Stimulated activated CD4-positive, alpha-beta T cell treated with anti-CD3 and anti-CD28 coated beads, Interleukin-1b, Interleukin-23, amount 100 ng/mL, for 4 hours (primary cell): ENCODE results near the gene ZSCAN5A.
"Not testable (repeated sequence)": the region's sequence is repeated elsewhere in the genome, so short reads cannot be mapped to it uniquely, and the experiment has no call there.

Source experiments
- DNase-seq, 2 donors: peaks; one replicate each; pipeline ENCODE4 v3.0.0-alpha.2; 2020; ENCODE audit warnings: low read depth in 2 of 2

Gene ZSCAN5A

GRCh38 chr19:56210036-56210435, 104.6 kb downstream of the ZSCAN5A start:
- DNase-seq, result not testable (repeated sequence)

DNA sequence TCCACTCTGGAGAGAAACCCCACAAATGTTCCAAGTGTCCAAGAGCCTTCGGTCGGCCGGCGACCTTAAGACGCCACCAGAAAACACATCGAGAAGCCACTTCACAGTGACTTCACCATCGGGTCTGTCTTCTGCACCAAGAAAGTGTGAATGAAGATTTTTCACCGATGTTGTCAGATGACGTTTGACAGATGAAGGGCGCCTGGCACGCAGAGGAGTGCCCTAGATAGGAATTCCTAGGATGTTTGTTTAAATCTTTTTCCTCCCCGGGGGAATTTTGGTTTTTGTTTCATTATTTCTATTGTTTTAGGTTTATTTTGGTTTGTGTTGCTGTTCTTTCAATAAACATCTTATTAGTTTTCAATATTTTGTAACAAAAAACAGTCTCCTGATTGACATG, 105.5 kb downstream of the ZSCAN5A start:
- no peak for DNase-seq

GRCh38 chr19:56207581-56207980, 107.1 kb downstream of the ZSCAN5A start:
- not testable (repeated sequence) for DNase-seq

- no peak for DNase-seq
Measured at GRCh38 chr19:56201973-56202372, 112.7 kb downstream of the ZSCAN5A start, which contains the start of gene ZSCAN5C. Gene ZSCAN5C (plus strand): TSS chr19:56202273. CDS start chr19:56205914, 3,641 bp downstream.

- no peak for DNase-seq
Measured at GRCh38 chr19:56199687-56200086, 115.0 kb downstream of the ZSCAN5A start.

- DNase-seq, result not testable (repeated sequence)
Measured at GRCh38 chr19:56197646-56198045, 117.0 kb downstream of the ZSCAN5A start, which contains the start of gene ZSCAN5B. Gene ZSCAN5B (minus strand): TSS chr19:56197783. CDS start chr19:56193052, 4,731 bp downstream.

GRCh38 chr19:56193981-56194640, 120.5 kb downstream of the ZSCAN5A start:
- DNase-seq, result no peak

DNA sequence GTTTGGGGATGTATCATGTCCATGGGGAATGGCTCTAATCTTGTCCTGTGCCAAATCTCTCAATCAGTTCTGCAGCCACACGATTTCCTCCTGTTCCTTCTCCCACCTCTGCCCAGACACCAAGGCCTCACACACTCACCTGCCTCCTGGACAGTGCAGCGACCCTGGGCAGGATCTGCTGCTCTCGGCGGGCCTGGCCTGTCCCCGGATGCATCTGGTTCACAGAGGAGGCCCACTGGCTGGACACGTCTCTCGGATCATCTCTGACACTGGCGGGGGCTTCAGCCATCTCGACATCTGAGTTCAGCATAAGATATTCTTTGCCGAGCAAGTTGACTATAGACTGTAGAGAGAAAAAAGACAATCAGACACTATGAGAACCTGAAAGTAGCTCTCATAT, 122.9 kb downstream of the ZSCAN5A start:
- DNase-seq, result no peak

DNA sequence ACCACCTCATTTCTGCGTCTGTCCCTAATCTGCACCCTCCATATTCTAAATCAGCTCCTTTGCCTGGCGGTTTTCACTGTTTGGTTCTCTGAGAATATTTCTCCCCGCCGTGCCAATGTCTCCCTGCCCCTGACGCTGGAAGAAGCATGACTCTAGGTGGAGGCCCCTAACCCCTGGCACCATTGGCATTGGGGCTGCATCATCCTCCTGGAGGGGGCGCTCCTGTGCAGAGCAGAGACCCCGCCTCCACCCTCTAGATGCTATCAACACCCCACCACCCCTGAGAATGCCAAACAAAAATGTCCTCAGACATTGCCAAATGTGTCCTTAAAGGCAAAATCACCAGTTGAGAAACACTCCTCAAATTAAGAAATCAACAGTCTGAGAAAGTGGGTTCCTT, 123.5 kb downstream of the ZSCAN5A start:
- no peak for DNase-seq

DNA sequence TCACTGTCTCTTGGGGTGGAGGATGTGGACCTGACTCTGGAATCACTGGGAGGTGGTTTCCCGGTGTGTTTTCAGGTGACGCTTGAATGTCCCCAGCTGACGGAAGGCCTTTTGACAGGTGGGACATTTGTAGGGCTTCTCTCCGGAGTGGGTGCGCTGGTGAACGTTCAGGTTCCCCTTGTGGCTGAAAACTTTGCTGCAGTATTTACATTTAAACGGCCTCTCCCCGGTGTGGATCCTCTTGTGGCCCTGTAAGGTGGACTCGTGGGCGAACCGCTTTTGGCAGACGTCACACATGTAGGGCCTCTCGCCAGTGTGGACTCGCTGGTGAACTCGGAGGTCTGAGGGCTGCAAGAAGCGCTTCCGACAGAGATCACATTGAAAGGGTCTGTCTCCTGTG, 124.9 kb downstream of the ZSCAN5A start:
- no peak for DNase-seq

DNA sequence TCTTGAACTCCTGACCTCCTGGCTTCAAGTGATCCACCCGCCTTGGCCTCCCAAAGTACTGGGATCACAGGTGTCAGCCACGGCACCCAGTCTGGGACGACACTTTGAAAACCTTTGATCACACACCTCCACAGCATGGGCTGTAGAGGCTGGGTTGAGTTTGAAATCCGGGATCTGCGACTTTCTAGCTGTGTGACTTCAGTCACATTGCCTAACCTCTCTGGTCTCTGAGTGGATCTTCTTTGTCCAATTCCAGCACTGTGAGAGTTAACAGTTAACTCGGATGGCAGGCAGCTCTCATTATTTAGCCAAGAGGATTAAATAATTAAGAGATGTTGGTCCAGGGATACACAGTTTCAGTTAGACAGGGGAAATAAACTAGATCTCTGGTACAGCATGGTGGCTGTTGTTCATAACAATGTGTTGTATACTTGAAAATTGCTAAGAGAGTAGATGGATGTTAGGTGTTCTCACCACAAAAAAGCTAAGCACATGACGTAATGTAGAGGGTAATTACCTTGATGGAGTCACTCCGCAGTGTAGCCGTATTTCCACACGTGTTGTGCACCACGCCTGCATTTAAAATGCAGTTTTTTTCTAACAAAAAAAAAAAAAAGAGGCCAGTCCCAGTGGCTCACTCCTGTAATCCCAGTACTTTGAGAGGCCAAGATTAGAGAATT, 136.9 kb downstream of the ZSCAN5A start:
- no peak for DNase-seq

DNA sequence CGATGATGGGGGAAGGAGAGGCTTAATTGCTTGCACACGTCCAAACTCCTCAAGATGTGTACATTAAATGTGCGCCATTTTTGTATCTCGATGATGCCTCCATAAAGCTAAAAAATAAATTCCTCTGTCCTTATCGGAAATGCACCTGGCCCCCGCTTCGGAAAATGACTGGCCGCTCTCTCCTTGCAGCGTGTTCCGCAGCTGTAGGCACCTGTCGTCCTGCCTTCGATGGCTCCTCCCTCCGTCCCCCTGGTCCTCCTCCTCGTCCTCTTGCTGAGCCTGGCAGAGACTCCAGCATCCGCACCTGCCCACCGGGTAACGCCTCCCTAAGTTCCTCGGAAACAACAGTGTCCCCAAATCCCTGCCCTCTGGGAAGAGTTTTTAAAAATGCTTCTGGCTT, 137.8 kb downstream of the ZSCAN5A start:
- DNase-seq, result no peak

DNA sequence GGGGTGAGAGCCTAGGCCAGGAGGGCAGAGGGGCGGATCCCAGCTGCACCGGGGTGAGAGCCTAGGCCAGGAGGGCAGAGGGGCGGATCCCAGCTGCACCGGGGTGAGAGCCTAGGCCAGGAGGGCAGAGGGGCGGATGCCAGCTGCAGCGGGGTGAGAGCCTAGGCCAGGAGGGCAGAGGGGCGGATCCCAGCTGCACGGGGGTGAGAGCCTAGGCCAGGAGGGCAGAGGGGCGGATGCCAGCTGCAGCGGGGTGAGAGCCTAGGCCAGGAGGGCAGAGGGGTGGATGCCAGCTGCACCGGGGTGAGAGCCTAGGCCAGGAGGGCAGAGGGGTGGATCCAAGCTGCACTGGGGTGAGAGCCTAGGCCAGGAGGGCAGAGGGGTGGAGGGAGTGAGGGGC, 138.3 kb downstream of the ZSCAN5A start:
- not testable (repeated sequence) for DNase-seq

- DNase-seq, result not testable (repeated sequence)
Measured at GRCh38 chr19:56175861-56176307, 138.8 kb downstream of the ZSCAN5A start, which contains the start of gene GALP. Gene GALP (plus strand): TSS chr19:56176008. CDS start chr19:56177109, 1,101 bp downstream.

- no peak for DNase-seq
Measured at GRCh38 chr19:56174550-56174949, 140.1 kb downstream of the ZSCAN5A start.

DNA sequence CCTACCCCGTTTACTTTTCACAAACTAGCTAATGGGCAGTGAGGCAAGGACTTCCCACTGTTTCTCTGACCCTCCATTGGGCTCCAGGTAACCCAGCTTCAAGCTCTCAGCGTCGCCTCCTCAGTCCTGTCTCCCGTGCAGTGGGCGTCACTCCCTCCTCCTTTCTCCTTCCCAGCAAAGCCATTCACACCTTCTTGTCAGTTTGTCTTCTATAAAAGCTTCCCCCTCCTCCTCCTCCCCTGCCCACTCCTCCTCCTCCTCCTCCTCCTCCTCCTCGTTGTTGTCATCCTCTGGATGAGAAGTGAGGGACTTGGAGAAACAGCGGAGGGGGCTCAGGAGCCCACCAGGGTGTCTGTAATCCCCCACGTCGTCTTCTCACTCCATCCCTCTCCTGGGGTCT, 140.6 kb downstream of the ZSCAN5A start:
- DNase-seq, result no peak
